Spleen (tissue), 11 donors: Measurements from ENCODE around the gene ATG4A. TPM values are rescaled to one million over a fixed set of nuclear protein-coding genes. Genes with fewer than 3 reads are reported as not detected.

Experiments used
- DNase-seq: peaks from one replicate; pipeline ENCODE4 v3.0.0-alpha.2; 2020
- H3K27ac ChIP-seq, 8 donors: fragments of 200-600 bp; sonication (generic) in 7 of 8; 1 replicate in 4 of 8; 2 replicates in 4 of 8; pipeline versions ENCODE4 v1.5.0 to v1.8.0; 2016 to 2021; ENCODE audit warnings: inconsistent platforms in 4 of 8, mild to moderate bottlenecking in 4 of 8, moderate library complexity in 1 of 8
- H3K27me3 ChIP-seq, 7 donors: fragments of 200-600 bp; sonication (generic) in 6 of 7; replicated peaks in 1 of 7; 1 replicate in 4 of 7; 2 replicates in 3 of 7; pipeline versions ENCODE4 v1.5.0 to v1.8.0; 2016 to 2021; ENCODE audit warnings: inconsistent platforms in 3 of 7, mild to moderate bottlenecking in 1 of 7
- H3K36me3 ChIP-seq, 6 donors: fragments of 200-600 bp; sonication (generic) in 5 of 6; 1 replicate in 4 of 6; 2 replicates in 2 of 6; pipeline versions ENCODE4 v1.5.0 to v1.8.0; 2016 to 2021; ENCODE audit warnings: inconsistent platforms in 2 of 6
- H3K4me1 ChIP-seq, 6 donors: fragments of 200-600 bp; sonication (generic) in 5 of 6; 1 replicate in 3 of 6; 2 replicates in 3 of 6; pipeline versions ENCODE4 v1.5.0 to v1.8.0; 2016 to 2021; ENCODE audit warnings: inconsistent platforms in 3 of 6
- H3K4me3 ChIP-seq, 8 donors: fragments of 200-600 bp; sonication (generic) in 7 of 8; 1 replicate in 4 of 8; 2 replicates in 4 of 8; pipeline versions ENCODE4 v1.5.0 to v1.8.0; 2016 to 2021; ENCODE audit warnings: inconsistent platforms in 4 of 8, mild to moderate bottlenecking in 4 of 8, moderate library complexity in 2 of 8
- H3K9me3 ChIP-seq, 8 donors: fragments of 200-600 bp; sonication (generic) in 7 of 8; 1 replicate in 4 of 8; 2 replicates in 4 of 8; pipeline versions ENCODE4 v1.5.0 to v1.8.0; 2016 to 2021; ENCODE audit warnings: inconsistent platforms in 4 of 8
- POLR2A ChIP-seq, 3 donors: fragments of 450-650 bp; IDR thresholded peaks; one replicate each; pipeline ENCODE4 v1.5.1; 2017; ENCODE audit warnings: antibody characterized with exemption in 3 of 3, mild to moderate bottlenecking in 1 of 3
- POLR2AphosphoS5 ChIP-seq, 3 donors: sonication (generic); formaldehyde crosslinking; IDR thresholded peaks; one replicate each; pipeline ENCODE4 v1.5.1; 2017; ENCODE audit warnings: antibody characterized with exemption in 3 of 3
- WGBS, 5 donors: extraction: QIAGEN DNeasy Blood & Tissue Kit in 3 of 5; methylation state at CpG; one replicate each; pipeline versions ENCODE4 v1.1.5 to v1.1.7; 2013 to 2018; 5-methylcytosine and 5-hydroxymethylcytosine counted together
- intact Hi-C: fragments of 100-400 bp; cut with DNase I; formaldehyde crosslinking; loops from one replicate; pipeline ENCODE4 v1.15.0; 2023; ENCODE audit warnings: low total_unique reads
- polyA plus RNA-seq, 3 donors: library from polyadenylated mRNA; stranded (reverse); fragments of 200-250 nt; gene quantifications; one replicate each; pipeline ENCODE4 v1.2.1, GENCODE V29; 2013
- total RNA-seq, 7 donors: library from RNA; depleted of rRNA in 3 of 7; stranded (reverse); fragments of >200 nt in 3 of 7; fragmentation: NEBNext Ultra II Directional in 4 of 7; extraction: Animal tissue kit (Norgen Biotek cat#: 25700) in 4 of 7; gene quantifications; one replicate each; pipeline versions ENCODE4 v1.1.0 to v1.2.1, GENCODE V29; 2016 to 2021
- TF ChIP-seq, protein P1 (sequence below), 11 experiments: fragments of 200-600 bp in 7 of 11; fragments of 450-650 bp in 4 of 11; sonication (generic) in 4 of 11; IDR thresholded peaks in 8 of 11; conservative IDR thresholded peaks in 3 of 11; 1 replicate in 7 of 11; 2 replicates in 4 of 11; pipeline versions ENCODE4 v1.4.0 to v1.8.0; 2016 to 2021; ENCODE audit warnings: antibody characterized with exemption in 11 of 11, inconsistent platforms in 4 of 11, mild to moderate bottlenecking in 1 of 11
- donor health status: healthy with polysubstance abuse.
- donor health status: DM: no; HTN: no; CAD: no; lungs with moderate emphysema.
- donor health status: DM: no; HTN: no; CAD: no.
- donor health status: Bipolar disorder and iron deficiency.
- donor health status: healthy.
- donor health status: DM: no; HTN: no; CAD: no.
- donor health status: DM: yes; HTN: yes; CAD: no.

The ATG4A gene
- total and polyA plus RNA-seq, 10 donors, result 6.9 to 16.7 (median 11.1) TPM

DNA sequence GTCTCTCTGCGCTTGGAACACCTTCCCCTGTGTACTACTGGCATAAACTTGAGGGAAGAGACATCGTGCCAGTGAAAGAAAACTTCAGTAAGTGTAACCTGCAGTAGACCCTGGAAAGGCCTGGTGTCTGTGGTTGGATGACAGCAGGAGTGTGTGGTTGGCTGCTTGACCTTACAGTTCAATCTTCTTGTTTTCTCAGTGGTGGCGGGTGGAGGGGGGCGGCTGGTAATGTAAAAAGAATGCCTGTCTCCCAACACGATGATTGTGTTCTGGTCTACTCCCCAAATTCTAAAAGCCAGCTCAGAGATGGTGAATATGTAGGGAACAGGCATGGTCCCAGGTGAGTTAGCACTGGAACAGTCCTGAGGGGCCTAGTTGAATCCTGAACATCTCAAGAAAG is 18.8 kb upstream of the ATG4A start:
- TF ChIP-seq POLR2A (IDR thresholded peaks at IDR 0.05) (no peak), POLR2AphosphoS5 (IDR thresholded peaks at IDR 0.05) (no peak)
- TF ChIP-seq, protein P1, sequence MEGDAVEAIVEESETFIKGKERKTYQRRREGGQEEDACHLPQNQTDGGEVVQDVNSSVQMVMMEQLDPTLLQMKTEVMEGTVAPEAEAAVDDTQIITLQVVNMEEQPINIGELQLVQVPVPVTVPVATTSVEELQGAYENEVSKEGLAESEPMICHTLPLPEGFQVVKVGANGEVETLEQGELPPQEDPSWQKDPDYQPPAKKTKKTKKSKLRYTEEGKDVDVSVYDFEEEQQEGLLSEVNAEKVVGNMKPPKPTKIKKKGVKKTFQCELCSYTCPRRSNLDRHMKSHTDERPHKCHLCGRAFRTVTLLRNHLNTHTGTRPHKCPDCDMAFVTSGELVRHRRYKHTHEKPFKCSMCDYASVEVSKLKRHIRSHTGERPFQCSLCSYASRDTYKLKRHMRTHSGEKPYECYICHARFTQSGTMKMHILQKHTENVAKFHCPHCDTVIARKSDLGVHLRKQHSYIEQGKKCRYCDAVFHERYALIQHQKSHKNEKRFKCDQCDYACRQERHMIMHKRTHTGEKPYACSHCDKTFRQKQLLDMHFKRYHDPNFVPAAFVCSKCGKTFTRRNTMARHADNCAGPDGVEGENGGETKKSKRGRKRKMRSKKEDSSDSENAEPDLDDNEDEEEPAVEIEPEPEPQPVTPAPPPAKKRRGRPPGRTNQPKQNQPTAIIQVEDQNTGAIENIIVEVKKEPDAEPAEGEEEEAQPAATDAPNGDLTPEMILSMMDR (IDR thresholded peaks at IDR 0.05 in 8 of 11, conservative IDR thresholded peaks at IDR 0.05 in 3 of 11), result no peak
- 69 to 86% (median 79%) methylated on average over 5 of the region's 5 CpGs for WGBS, 5 donors
- no peaks in the 10 kb centered on the region for H3K9me3 ChIP-seq
- no peak overlapping the region for H3K4me3 ChIP-seq
- no peaks in the 10 kb centered on the region for H3K4me1 ChIP-seq
- no peak overlapping the region for H3K27ac ChIP-seq
- H3K27me3 ChIP-seq, result peaks cover 0 to 5% (median 0%) of the 10 kb centered on the region in 7 donors
- no peak for DNase-seq
- intact Hi-C loops, result no loop called here
- no peaks in the 10 kb centered on the region for H3K36me3 ChIP-seq

DNA sequence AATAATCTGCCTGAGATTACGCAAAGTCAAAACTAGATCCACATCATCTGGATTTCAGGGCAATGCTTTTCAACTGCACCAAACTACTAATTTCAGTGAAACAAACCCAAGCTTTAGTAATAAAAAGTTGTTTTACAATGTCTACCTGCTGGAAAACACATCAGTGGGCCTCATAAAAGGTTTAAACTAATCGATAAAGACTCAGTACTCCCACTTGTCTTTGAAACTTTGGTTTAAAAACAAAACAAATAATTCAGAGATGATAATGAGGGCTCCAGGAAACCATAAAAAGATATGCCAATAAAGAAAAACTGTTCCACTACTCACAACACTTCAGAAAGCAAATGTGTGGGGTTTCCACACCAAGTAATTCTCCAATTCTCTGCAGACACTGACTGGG is 10.5 kb upstream of the ATG4A start:
- intact Hi-C loops, result no loop called here
- H3K4me3 ChIP-seq, result no peak overlapping the region
- no peak overlapping the region for H3K27ac ChIP-seq
- WGBS, 5 donors, result 83 to 100% (median 95%) methylated on average over 2 of the region's 2 CpGs
- TF ChIP-seq, protein P1 (IDR thresholded peaks at IDR 0.05 in 8 of 11, conservative IDR thresholded peaks at IDR 0.05 in 3 of 11), result no peak
- TF ChIP-seq POLR2AphosphoS5 (IDR thresholded peaks at IDR 0.05), result no peak
- TF ChIP-seq POLR2A (IDR thresholded peaks at IDR 0.05), result no peak
- no peaks in the 10 kb centered on the region for H3K4me1 ChIP-seq
- H3K36me3 ChIP-seq, result peaks cover 0 to 24% (median 8%) of the 10 kb centered on the region in 6 donors
- no peak for DNase-seq
- H3K9me3 ChIP-seq, result no peaks in the 10 kb centered on the region
- peaks cover 0 to under 1% (median 0%) of the 10 kb centered on the region in 7 donors for H3K27me3 ChIP-seq

DNA sequence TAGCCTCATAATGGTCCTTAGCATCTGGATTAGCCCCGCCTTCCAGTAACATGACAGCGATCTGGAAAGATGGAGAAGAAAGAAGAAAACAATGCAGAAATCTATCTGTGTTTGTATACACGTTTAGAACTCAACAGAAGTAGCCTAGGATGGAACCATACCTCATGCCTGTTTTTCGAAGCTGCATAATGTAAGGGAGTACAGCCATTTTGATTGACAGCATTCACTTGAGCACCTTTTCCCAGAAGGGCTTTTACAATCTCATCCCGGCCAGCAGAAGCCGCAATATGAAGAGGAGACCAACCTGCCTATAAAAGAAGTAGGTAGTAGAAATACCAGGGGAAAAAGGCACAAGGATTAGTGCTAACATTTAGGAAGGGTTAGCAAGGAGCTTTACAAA is 3.8 kb upstream of the ATG4A start:
- Histone ChIP-seq H3K4me3 (no peak overlapping the region), H3K27ac (no peak overlapping the region), H3K36me3 (peaks cover 0 to 47% (median 15%) of the 10 kb centered on the region in 6 donors), H3K4me1 (peaks cover 0 to 34% (median 19%) of the 10 kb centered on the region in 6 donors), H3K9me3 (no peaks in the 10 kb centered on the region), H3K27me3 (peaks cover 0 to 2% (median 0%) of the 10 kb centered on the region in 7 donors)
- TF ChIP-seq POLR2A (IDR thresholded peaks at IDR 0.05) (no peak), POLR2AphosphoS5 (IDR thresholded peaks at IDR 0.05) (no peak)
- TF ChIP-seq, protein P1 (IDR thresholded peaks at IDR 0.05 in 8 of 11, conservative IDR thresholded peaks at IDR 0.05 in 3 of 11), result no peak
- intact Hi-C loops, result no loop called here
- no peak for DNase-seq
- 78 to 99% (median 94%) methylated on average over 6 of the region's 6 CpGs for WGBS, 5 donors

DNA sequence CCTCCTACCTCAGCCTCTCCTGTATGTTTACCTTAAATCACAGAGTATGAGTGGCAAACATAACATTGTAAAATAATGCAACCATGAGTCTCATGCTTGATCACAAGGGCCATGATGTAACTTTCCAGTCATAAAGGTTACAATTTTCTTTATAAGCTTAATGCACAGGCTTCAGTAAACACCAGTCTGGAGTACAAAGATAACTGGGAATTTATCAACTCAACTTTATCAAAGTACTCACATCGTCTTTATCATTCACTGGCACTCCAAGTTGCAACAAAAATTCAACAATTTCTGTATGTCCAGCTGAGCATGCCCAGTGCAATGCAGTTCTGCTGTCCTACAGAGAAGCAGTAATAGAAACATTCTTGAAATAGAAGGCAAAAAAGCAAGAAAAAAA is 3.1 kb upstream of the ATG4A start:
- H3K27me3 ChIP-seq, result peaks cover 0 to 2% (median 0%) of the 10 kb centered on the region in 7 donors
- no peak overlapping the region for H3K27ac ChIP-seq
- WGBS, 5 donors, result 70 to 98% (median 88%) methylated on average over 1 of the region's 1 CpG
- intact Hi-C loops, result no loop called here
- H3K9me3 ChIP-seq, result no peaks in the 10 kb centered on the region
- H3K36me3 ChIP-seq, result peaks cover 0 to 47% (median 15%) of the 10 kb centered on the region in 6 donors
- H3K4me3 ChIP-seq, result no peak overlapping the region
- no peak for DNase-seq
- H3K4me1 ChIP-seq, result peaks cover 0 to 37% (median 19%) of the 10 kb centered on the region in 6 donors
- TF ChIP-seq POLR2AphosphoS5 (IDR thresholded peaks at IDR 0.05) (no peak), POLR2A (IDR thresholded peaks at IDR 0.05) (no peak)
- TF ChIP-seq, protein P1 (IDR thresholded peaks at IDR 0.05 in 8 of 11, conservative IDR thresholded peaks at IDR 0.05 in 3 of 11), result no peak
